HepG2 (cell line): Measurements from ENCODE around the gene POP5. TPM values are rescaled to one million over a fixed set of nuclear protein-coding genes. Genes with fewer than 3 reads are reported as not detected.

Experiments
- ARHGAP35 ChIP-seq: sonication (generic); formaldehyde crosslinking; IDR thresholded peaks from 2 replicates; pipeline ENCODE4 v1.9.0; 2022; ENCODE audit warnings: mild to moderate bottlenecking, inconsistent platforms, moderate library complexity, missing genetic modification reagents, borderline replicate concordance
- ESRRA ChIP-seq: sonication (generic); formaldehyde crosslinking; IDR thresholded peaks from 2 replicates; pipeline ENCODE4 v1.5.1; 2020; ENCODE audit warnings: mild to moderate bottlenecking, low read depth, missing genetic modification reagents
- FOXJ3 ChIP-seq: sonication (generic); formaldehyde crosslinking; IDR thresholded peaks from 2 replicates; pipeline ENCODE4 v1.4.0; 2020; ENCODE audit warnings: missing genetic modification reagents, mild to moderate bottlenecking, borderline replicate concordance
- KAT2B ChIP-seq: fragments of 150-350 bp; IDR thresholded peaks from 2 replicates; pipeline ENCODE4 v1.6.1; 2014; ENCODE audit warnings: low read depth, low read length, borderline replicate concordance
- KDM1A ChIP-seq: IDR thresholded peaks from 2 replicates; pipeline ENCODE4 v1.6.1; 2016; ENCODE audit warnings: missing compliant biosample characterization
- KLF6 ChIP-seq: IDR thresholded peaks from 2 replicates; pipeline ENCODE4 v1.8.0; 2016; ENCODE audit warnings: missing biosample characterization, missing genetic modification reagents
- MZF1 ChIP-seq: sonication (generic); formaldehyde crosslinking; IDR thresholded peaks from 2 replicates; pipeline ENCODE4 v1.8.1; 2023; ENCODE audit warnings: mild to moderate bottlenecking, missing genetic modification reagents, borderline replicate concordance
- RFX5 ChIP-seq: IDR thresholded peaks from 2 replicates; pipeline ENCODE4 v1.6.1; 2011; ENCODE audit warnings: low read depth, low read length, improper control_type of control experiment
- RXRB ChIP-seq: IDR thresholded peaks from 2 replicates; pipeline ENCODE4 v1.6.1; 2016; ENCODE audit warnings: borderline replicate concordance, missing genetic modification reagents, missing compliant biosample characterization
- SP5 ChIP-seq: IDR thresholded peaks from 2 replicates; pipeline ENCODE4 v1.6.1; 2016; ENCODE audit warnings: low read depth, borderline replicate concordance
- SRSF4 ChIP-seq: fragments of 200-400 bp; formaldehyde crosslinking; IDR thresholded peaks from one replicate; pipeline ENCODE4 v1.6.1; 2018; ENCODE audit warnings: mild to moderate bottlenecking, low read depth, low read length, moderate library complexity; ENCODE audit not compliant: poor library complexity, severe bottlenecking
- ZBTB3 ChIP-seq: sonication (generic); formaldehyde crosslinking; IDR thresholded peaks from 2 replicates; pipeline ENCODE4 v1.4.0; 2020; ENCODE audit warnings: low read depth, mild to moderate bottlenecking, moderate library complexity, missing genetic modification reagents, borderline replicate concordance
- ZFP41 ChIP-seq: sonication (generic); formaldehyde crosslinking; IDR thresholded peaks from 2 replicates; pipeline ENCODE4 v1.4.0; 2020; ENCODE audit warnings: mild to moderate bottlenecking, missing genetic modification reagents, borderline replicate concordance
- ZNF160 ChIP-seq: sonication (generic); formaldehyde crosslinking; IDR thresholded peaks from 2 replicates; pipeline ENCODE4 v1.8.0; 2022; ENCODE audit warnings: mild to moderate bottlenecking, inconsistent platforms, missing genetic modification reagents
- ZNF234 ChIP-seq: sonication (generic); formaldehyde crosslinking; conservative IDR thresholded peaks from 2 replicates; pipeline ENCODE4 v1.5.1; 2020; ENCODE audit warnings: mild to moderate bottlenecking, missing genetic modification reagents
- polyA plus RNA-seq, 8 experiments: library from polyadenylated mRNA; depleted of rRNA in 3 of 8; stranded (reverse) in 7 of 8; unstranded in 1 of 8; fragments of >200 nt; fragmentation: Illumina TruSeq in 4 of 8; extraction: Trizol in 4 of 8; gene quantifications; 2 replicates each; pipeline versions ENCODE4 v1.2.1 to v1.2.3, GENCODE V29; 2011 to 2016; ENCODE audit warnings: low read depth in 4 of 8, missing spikeins in 1 of 8, mixed read lengths in 1 of 8; ENCODE audit not compliant: insufficient read depth in 1 of 8
- total RNA-seq, 5 experiments: library from RNA; depleted of rRNA; stranded (reverse); fragments of >200 nt; fragmentation: Illumina TruSeq; extraction: Trizol; gene quantifications; 2 replicates each; pipeline ENCODE4 v1.2.3, GENCODE V29; 2016; ENCODE audit warnings: low read depth in 1 of 5
- TF ChIP-seq, protein P1 (sequence below): sonication (generic); formaldehyde crosslinking; IDR thresholded peaks from 2 replicates; pipeline ENCODE4 v1.4.0; 2020; ENCODE audit warnings: mild to moderate bottlenecking, missing genetic modification reagents, borderline replicate concordance
- TF ChIP-seq, protein P2 (sequence below): sonication (generic); formaldehyde crosslinking; IDR thresholded peaks from 2 replicates; pipeline ENCODE4 v1.5.0; 2020; ENCODE audit warnings: missing genetic modification reagents
- TF ChIP-seq, protein P3 (sequence below): sonication (generic); formaldehyde crosslinking; IDR thresholded peaks from 2 replicates; pipeline ENCODE4 v1.4.0; 2020; ENCODE audit warnings: missing genetic modification reagents
- TF ChIP-seq, protein P4 (sequence below): sonication (generic); formaldehyde crosslinking; IDR thresholded peaks from 2 replicates; pipeline ENCODE4 v1.4.0; 2020; ENCODE audit warnings: mild to moderate bottlenecking, missing genetic modification reagents
- TF ChIP-seq, protein P5 (sequence below): IDR thresholded peaks from 2 replicates; pipeline ENCODE4 v1.6.1; 2016; ENCODE audit warnings: missing biosample characterization, missing genetic modification reagents, low read depth
- TF ChIP-seq, protein P6 (sequence below): sonication (generic); formaldehyde crosslinking; IDR thresholded peaks from 2 replicates; pipeline ENCODE4 v1.4.0; 2020; ENCODE audit warnings: mild to moderate bottlenecking, missing genetic modification reagents
- TF ChIP-seq, protein P7 (sequence below): sonication (generic); formaldehyde crosslinking; IDR thresholded peaks from 2 replicates; pipeline ENCODE4 v1.4.0; 2020; ENCODE audit warnings: missing genetic modification reagents, low read depth, mild to moderate bottlenecking, borderline replicate concordance

POP5 gene
- total and polyA plus RNA-seq, 2 of the 13 experiments (the other 11 are each of a cell fraction or from before 2014, with no cell fraction given), result 45.6 to 61.3 TPM

DNA sequence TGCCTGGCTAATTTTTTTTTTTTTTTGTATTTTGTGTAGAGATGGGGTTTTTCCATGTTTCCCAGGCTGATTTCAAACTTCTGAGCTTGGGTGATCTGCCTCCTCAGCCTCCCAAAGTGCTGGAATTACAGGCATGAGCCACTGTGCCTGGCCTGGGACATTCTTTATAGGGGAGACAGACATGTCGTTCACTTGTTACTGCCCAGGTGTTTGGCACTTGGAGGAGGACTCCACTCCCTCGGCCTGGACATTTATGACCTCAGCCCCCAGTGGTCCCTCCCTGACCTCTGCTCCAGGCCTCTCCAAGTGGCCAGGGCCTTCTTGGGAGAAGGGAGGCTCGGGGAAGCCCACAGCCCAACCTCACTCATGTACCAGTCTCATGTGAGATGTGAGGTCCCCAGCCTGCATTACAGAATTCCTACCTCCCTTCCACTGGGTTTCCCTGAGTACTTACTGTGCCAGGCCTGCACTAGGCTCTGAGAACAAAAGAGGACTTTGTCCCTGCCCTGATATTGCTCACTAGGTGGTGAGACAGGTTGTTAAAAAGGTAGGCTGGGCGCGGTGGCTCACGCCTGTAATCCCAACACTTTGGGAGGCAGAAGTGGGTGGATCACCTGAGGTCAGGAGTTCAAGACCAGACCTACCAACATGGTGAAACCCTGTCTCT is 9.7 kb upstream of the POP5 start (continued):
- TF ChIP-seq, protein P1, sequence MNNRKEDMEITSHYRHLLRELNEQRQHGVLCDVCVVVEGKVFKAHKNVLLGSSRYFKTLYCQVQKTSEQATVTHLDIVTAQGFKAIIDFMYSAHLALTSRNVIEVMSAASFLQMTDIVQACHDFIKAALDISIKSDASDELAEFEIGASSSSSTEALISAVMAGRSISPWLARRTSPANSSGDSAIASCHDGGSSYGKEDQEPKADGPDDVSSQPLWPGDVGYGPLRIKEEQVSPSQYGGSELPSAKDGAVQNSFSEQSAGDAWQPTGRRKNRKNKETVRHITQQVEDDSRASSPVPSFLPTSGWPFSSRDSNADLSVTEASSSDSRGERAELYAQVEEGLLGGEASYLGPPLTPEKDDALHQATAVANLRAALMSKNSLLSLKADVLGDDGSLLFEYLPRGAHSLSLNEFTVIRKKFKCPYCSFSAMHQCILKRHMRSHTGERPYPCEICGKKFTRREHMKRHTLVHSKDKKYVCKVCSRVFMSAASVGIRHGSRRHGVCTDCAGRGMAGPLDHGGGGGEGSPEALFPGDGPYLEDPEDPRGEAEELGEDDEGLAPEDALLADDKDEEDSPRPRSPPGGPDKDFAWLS (CRISPR knock-in tag), result no peak
- TF ChIP-seq ZNF234 (CRISPR knock-in tag), result no peak
- peak; percentile 65; the same call in 1 of the 2 replicates for TF ChIP-seq KDM1A (CRISPR knock-in tag)
- TF ChIP-seq, protein P2, sequence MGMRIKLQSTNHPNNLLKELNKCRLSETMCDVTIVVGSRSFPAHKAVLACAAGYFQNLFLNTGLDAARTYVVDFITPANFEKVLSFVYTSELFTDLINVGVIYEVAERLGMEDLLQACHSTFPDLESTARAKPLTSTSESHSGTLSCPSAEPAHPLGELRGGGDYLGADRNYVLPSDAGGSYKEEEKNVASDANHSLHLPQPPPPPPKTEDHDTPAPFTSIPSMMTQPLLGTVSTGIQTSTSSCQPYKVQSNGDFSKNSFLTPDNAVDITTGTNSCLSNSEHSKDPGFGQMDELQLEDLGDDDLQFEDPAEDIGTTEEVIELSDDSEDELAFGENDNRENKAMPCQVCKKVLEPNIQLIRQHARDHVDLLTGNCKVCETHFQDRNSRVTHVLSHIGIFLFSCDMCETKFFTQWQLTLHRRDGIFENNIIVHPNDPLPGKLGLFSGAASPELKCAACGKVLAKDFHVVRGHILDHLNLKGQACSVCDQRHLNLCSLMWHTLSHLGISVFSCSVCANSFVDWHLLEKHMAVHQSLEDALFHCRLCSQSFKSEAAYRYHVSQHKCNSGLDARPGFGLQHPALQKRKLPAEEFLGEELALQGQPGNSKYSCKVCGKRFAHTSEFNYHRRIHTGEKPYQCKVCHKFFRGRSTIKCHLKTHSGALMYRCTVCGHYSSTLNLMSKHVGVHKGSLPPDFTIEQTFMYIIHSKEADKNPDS (CRISPR knock-in tag), result no peak
- no peak for TF ChIP-seq SRSF4
- TF ChIP-seq ZFP41 (CRISPR knock-in tag), result no peak
- TF ChIP-seq, protein P3, sequence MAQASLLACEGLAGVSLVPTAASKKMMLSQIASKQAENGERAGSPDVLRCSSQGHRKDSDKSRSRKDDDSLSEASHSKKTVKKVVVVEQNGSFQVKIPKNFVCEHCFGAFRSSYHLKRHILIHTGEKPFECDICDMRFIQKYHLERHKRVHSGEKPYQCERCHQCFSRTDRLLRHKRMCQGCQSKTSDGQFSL (CRISPR knock-in tag), result no peak
- no peak for TF ChIP-seq KLF6 (CRISPR knock-in tag)
- no peak for TF ChIP-seq ESRRA (CRISPR knock-in tag)
- no peak for TF ChIP-seq ZBTB3 (CRISPR knock-in tag)
- TF ChIP-seq, protein P4, sequence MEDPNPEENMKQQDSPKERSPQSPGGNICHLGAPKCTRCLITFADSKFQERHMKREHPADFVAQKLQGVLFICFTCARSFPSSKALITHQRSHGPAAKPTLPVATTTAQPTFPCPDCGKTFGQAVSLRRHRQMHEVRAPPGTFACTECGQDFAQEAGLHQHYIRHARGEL, result no peak
- TF ChIP-seq ARHGAP35 (CRISPR knock-in tag), result no peak
- no peak for TF ChIP-seq MZF1
- no peak for TF ChIP-seq ZNF160
- no peak for TF ChIP-seq RFX5
- TF ChIP-seq, protein P5, sequence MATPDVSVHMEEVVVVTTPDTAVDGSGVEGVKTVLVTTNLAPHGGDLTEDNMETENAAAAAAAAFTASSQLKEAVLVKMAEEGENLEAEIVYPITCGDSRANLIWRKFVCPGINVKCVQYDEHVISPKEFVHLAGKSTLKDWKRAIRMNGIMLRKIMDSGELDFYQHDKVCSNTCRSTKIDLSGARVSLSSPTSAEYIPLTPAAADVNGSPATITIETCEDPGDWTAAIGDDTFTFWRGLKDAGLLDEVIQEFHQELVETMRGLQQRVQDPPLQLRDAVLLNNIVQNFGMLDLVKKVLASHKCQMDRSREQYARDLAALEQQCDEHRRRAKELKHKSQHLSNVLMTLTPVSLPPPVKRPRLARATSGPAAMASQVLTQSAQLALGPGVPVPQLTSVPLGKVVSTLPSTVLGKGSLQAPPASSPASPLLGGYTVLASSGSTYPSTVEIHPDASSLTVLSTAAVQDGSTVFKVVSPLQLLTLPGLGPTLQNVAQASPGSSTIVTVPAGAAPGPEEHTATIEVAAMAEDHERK, result no peak
- no peak for TF ChIP-seq RXRB (CRISPR knock-in tag)
- TF ChIP-seq FOXJ3 (CRISPR knock-in tag), result no peak
- TF ChIP-seq, protein P6, sequence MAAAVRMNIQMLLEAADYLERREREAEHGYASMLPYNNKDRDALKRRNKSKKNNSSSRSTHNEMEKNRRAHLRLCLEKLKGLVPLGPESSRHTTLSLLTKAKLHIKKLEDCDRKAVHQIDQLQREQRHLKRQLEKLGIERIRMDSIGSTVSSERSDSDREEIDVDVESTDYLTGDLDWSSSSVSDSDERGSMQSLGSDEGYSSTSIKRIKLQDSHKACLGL, result no peak
- no peak for TF ChIP-seq KAT2B
- TF ChIP-seq SP5 (CRISPR knock-in tag), result no peak
- TF ChIP-seq, protein P7, sequence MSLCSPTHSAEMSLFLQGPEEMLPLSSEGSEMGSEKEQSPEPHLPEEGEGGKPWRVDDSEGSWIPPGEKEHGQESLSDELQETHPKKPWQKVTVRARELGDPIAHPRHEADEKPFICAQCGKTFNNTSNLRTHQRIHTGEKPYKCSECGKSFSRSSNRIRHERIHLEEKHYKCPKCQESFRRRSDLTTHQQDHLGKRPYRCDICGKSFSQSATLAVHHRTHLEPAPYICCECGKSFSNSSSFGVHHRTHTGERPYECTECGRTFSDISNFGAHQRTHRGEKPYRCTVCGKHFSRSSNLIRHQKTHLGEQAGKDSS, result no peak
